Nasal cavity respiratory epithelium epithelial cell of viscerocranial mucosa (primary cell): ENCODE measurements around the gene SLC10A4. TPM values are rescaled to one million over a fixed set of nuclear protein-coding genes. Genes with fewer than 3 reads are reported as not detected.

Source experiments
- total RNA-seq: library from RNA; depleted of rRNA; stranded (reverse); fragments of >200 nt; gene quantifications from 2 replicates; pipeline ENCODE4 v1.2.3, GENCODE V29; 2014

The SLC10A4 gene, protein sequence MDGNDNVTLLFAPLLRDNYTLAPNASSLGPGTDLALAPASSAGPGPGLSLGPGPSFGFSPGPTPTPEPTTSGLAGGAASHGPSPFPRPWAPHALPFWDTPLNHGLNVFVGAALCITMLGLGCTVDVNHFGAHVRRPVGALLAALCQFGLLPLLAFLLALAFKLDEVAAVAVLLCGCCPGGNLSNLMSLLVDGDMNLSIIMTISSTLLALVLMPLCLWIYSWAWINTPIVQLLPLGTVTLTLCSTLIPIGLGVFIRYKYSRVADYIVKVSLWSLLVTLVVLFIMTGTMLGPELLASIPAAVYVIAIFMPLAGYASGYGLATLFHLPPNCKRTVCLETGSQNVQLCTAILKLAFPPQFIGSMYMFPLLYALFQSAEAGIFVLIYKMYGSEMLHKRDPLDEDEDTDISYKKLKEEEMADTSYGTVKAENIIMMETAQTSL
- total RNA-seq, result not detected in 2 replicates

GRCh38 chr4:48483006-48483776, at the start of gene SLC10A4:
Gene SLC10A4 (plus strand): TSS chr4:48483343. CDS start chr4:48483562, 219 bp downstream.

DNA sequence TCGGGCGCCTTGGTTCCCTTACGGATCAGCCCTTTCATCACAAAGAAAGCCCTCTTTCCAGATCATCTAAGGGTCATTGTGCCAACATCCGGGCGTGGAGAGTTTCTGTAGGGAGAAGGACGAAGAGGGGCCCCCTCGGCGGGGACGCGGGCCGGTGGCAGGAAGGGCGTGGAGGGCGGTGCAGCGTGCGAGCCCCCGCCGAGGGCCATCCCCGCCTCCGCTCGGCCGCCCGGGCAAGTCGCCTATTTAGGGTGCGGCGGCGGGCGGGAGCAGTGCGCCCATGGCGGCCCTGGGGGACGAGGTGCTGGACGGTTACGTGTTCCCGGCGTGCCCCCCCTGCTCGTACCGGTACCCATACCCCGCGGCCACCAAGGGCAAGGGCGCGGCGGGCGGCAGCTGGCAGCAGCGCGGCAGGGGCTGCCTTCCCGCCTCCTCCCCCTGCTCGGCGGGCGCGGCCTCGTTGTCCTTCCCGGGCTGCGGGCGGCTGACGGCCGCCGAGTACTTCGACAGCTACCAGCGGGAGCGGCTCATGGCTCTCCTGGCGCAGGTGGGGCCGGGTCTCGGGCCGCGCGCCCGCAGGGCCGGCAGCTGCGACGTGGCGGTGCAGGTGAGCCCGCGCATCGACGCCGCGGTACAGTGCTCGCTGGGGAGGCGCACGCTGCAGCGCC, 7.0 kb downstream of the SLC10A4 start, which contains the start of gene ZAR1:
ZAR1 (plus strand) TSS at position 241 of the 668 bp plus-strand sequence; CDS start at position 281, 40 bp downstream.

Other genes starting within 250 kb of the SLC10A4 start
- 1.4 and 1.6 TPM in 2 replicates for gene TEC, start 213.5 kb upstream of the SLC10A4 start, total RNA-seq
- 49.2 and 73.5 TPM in 2 replicates for gene SLAIN2, start 141.8 kb upstream of the SLC10A4 start, total RNA-seq
- not detected in 2 replicates for gene ZAR1, start 6.9 kb downstream of the SLC10A4 start, total RNA-seq